Activated T-helper 17 cell treated with anti-CD3 and anti-CD28 coated beads, Interleukin-2, amount 50 U/mL, for 72 hours (primary cell): Measurements from ENCODE around the gene SH3PXD2B. TPM values are rescaled to one million over a fixed set of nuclear protein-coding genes. Genes with fewer than 3 reads are reported as not detected.

Experiments
- ATAC-seq: fragments of 150-1000 bp; cut with Tn5 transposase; replicated peaks from 2 replicates; pipeline ENCODE4 v1.10.0; 2021; ENCODE audit warnings: mild to moderate bottlenecking, moderate library complexity
- H3K27ac Mint-ChIP-seq: one replicate; pipeline ENCODE4 v1.8.0; 2022; ENCODE audit warnings: mixed read lengths
- H3K27me3 Mint-ChIP-seq: one replicate; pipeline ENCODE4 v1.8.0; 2022; ENCODE audit warnings: mixed read lengths
- H3K36me3 Mint-ChIP-seq: one replicate; pipeline ENCODE4 v1.8.0; 2022; ENCODE audit warnings: low read depth, mild to moderate bottlenecking, mixed read lengths
- H3K4me1 Mint-ChIP-seq: one replicate; pipeline ENCODE4 v1.8.0; 2022; ENCODE audit warnings: mixed read lengths
- H3K4me3 Mint-ChIP-seq: one replicate; pipeline ENCODE4 v1.8.0; 2022; ENCODE audit warnings: mild to moderate bottlenecking, mixed read lengths
- H3K9me3 Mint-ChIP-seq: one replicate; pipeline ENCODE4 v1.8.0; 2022; ENCODE audit warnings: mixed read lengths
- total RNA-seq, 2 donors: library from RNA; stranded (reverse); gene quantifications; one replicate each; pipeline ENCODE4 v1.2.3, GENCODE V29; 2022

SH3PXD2B gene
- total RNA-seq, 2 donors from 2014 or later, result 0.08 to 0.09 TPM

DNA sequence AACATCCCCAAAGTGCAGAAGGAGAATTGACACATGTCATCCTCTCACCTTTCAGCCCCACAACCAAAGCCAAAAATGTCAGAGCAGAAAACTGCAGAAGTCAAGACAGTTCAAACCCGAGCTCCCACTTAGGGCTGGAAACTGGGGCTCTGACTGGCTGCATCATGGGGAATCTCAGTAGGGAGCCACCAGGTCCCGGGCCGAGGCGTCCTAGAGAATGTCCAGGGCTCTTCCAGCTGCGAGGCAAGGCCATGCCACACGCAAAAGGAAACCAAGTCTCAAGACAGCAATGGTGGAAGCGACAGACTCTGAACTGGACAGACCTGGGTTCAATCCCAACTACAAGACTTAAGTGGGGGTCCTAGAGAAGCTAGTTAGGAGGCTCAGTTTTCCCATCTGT, 13.8 kb downstream of the SH3PXD2B start:
- peaks cover 13% of the 10 kb centered on the region for H3K27me3 Mint-ChIP-seq
- H3K36me3 Mint-ChIP-seq, result no peaks in the 10 kb centered on the region
- H3K9me3 Mint-ChIP-seq, result no peaks in the 10 kb centered on the region
- no peak overlapping the region for H3K4me3 Mint-ChIP-seq
- no peak for ATAC-seq
- peaks cover 6% of the 10 kb centered on the region for H3K4me1 Mint-ChIP-seq
- no peak overlapping the region for H3K27ac Mint-ChIP-seq

- Mint-ChIP-seq H3K9me3 (no peaks in the 10 kb centered on the region), H3K4me3 (no peak overlapping the region), H3K27me3 (peaks cover 11% of the 10 kb centered on the region), H3K27ac (no peak overlapping the region), H3K36me3 (no peaks in the 10 kb centered on the region), H3K4me1 (peaks cover 6% of the 10 kb centered on the region)
- no peak for ATAC-seq
These were observed 14.4 kb downstream of the SH3PXD2B start for GRCh38 chr5:172439785-172440477.

DNA sequence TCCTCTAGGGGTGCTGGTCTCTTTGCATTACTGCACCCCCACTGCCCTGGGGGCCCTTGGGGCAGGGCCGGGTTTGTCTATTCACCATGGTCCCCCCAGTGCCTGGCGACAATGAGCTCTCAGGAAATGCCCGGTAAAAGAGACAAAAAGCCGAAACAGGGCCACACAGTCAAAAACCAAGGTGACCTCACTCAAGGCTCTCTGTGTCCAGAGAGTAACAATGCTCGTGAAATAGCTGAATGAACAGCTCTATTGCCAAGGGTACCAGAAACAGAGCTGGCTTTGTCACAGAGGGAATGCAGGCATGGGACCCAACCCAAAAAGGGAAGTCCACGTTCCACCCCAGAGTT, 16.0 kb downstream of the SH3PXD2B start:
- H3K27ac Mint-ChIP-seq, result no peak overlapping the region
- H3K4me1 Mint-ChIP-seq, result peaks cover 2% of the 10 kb centered on the region
- H3K4me3 Mint-ChIP-seq, result no peak overlapping the region
- H3K27me3 Mint-ChIP-seq, result peaks cover 6% of the 10 kb centered on the region
- ATAC-seq, result no peak
- H3K36me3 Mint-ChIP-seq, result no peaks in the 10 kb centered on the region
- no peaks in the 10 kb centered on the region for H3K9me3 Mint-ChIP-seq

DNA sequence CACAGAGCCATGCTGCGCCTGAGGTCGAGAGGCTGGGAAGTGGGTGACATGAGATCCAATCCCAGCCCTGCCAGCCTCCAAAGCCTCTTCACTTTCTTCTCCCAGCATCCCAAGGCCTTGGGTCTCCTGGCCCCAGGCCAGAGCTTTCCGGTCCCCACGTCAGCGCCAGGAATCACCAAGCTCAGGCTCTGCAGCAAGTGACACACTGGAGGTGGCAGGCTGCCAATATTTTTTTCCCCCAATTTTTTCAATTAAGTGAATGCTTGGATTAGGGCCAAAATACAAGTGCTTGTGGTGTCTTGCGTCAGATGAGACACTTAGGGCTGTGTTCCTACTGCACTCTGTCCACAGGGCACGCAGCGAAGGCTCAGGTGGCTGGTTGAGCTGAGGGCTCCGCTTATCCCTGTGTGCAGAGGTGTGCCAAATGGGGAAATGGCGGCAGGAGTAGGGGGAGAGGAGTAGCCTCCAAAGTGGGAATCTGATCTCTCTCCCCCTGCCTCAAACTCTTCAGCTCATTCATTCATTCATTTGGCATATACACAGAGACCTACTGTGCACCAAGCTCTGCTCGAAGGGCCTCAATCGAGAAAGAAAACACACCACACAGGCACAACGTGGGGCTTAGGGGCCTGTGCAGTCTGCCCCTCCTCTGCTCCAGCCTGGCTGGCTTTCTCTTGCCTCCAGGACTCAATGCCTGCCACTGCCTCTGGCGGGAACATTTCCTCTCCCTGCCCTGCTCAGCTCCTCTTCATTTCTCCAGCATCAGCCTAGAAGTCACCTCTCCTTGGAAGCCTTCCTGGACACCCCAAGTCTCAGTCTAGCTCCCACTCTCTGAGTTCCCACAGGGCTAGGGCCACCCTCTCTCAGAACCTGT, 16.6 kb downstream of the SH3PXD2B start:
- Mint-ChIP-seq H3K27me3 (peaks cover 5% of the 10 kb centered on the region), H3K27ac (no peak overlapping the region), H3K4me1 (no peaks in the 10 kb centered on the region), H3K9me3 (no peaks in the 10 kb centered on the region), H3K36me3 (no peaks in the 10 kb centered on the region), H3K4me3 (no peak overlapping the region)
- no peak for ATAC-seq

DNA sequence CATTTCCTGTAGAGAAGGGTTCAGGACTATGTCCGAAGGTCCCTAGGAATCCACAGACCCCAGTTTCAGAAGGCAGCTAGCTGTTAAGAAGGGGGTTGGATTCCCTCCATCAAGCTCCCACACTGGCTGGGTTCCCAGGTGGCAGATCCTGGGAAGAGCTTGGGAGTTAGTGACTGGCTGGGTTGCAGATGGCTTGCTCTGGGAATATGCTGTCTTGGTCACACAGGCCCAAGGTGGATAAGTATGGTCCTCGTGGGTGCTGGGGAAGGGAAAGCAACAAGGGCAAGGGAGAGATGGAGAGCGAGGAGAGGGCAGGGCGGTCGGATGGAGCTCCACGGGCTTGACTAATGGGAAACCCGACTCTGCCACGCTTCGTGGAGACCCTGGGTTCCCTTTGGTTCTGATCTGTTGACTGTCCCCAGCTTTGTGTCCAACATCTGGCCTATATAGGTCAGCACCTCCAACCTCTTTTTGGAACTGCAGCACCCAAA, 17.4 kb downstream of the SH3PXD2B start:
- Mint-ChIP-seq H3K4me1 (no peaks in the 10 kb centered on the region), H3K9me3 (no peaks in the 10 kb centered on the region), H3K4me3 (no peak overlapping the region), H3K36me3 (no peaks in the 10 kb centered on the region), H3K27ac (no peak overlapping the region), H3K27me3 (peaks cover 7% of the 10 kb centered on the region)
- ATAC-seq, result no peak

- H3K27me3 Mint-ChIP-seq, result peaks cover 7% of the 10 kb centered on the region
- H3K36me3 Mint-ChIP-seq, result no peaks in the 10 kb centered on the region
- no peak for ATAC-seq
- H3K27ac Mint-ChIP-seq, result no peak overlapping the region
- H3K4me3 Mint-ChIP-seq, result no peak overlapping the region
- no peaks in the 10 kb centered on the region for H3K9me3 Mint-ChIP-seq
- no peaks in the 10 kb centered on the region for H3K4me1 Mint-ChIP-seq
These were observed 18.0 kb downstream of the SH3PXD2B start for GRCh38 chr5:172436078-172436878.

DNA sequence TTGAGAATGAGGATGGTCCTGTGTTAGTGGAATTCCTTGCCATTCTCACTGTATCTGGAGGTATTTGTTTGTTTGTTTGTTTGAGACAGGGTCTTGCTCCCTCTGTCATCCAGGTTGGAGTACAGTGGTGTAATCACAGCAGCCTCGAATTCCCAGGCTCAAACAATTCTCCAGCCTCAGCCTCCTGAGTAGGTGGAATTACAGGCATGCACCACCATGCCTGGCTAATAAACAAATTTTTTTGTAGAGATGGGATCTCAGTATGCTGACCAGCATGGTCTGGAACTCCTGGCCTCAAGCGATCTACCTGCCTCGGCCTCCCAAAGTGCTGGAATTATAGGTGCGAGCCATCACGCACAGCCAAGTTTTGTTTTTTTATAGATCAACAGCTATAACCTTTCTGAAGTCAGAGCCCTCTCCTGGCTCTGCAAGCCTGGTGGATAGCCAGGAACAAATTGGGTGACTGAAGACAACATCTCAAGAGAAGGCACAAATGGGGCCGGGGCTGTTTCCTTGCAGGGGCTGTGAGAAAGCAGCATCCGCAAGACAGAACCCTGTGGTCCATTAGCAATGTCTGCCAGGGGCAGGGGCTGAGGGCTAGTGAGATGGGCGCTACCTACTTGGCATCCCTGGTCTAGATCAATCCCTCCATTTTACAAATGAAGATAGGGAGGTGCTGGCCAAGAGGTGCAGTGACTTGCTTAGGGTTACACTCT, 18.8 kb downstream of the SH3PXD2B start:
- Mint-ChIP-seq H3K4me3 (no peak overlapping the region), H3K4me1 (no peaks in the 10 kb centered on the region), H3K27me3 (peaks cover 7% of the 10 kb centered on the region), H3K36me3 (no peaks in the 10 kb centered on the region), H3K27ac (no peak overlapping the region), H3K9me3 (no peaks in the 10 kb centered on the region)
- ATAC-seq, result no peak

- Mint-ChIP-seq H3K9me3 (no peaks in the 10 kb centered on the region), H3K27ac (no peak overlapping the region), H3K4me1 (no peaks in the 10 kb centered on the region), H3K27me3 (peaks cover 7% of the 10 kb centered on the region), H3K36me3 (no peaks in the 10 kb centered on the region), H3K4me3 (no peak overlapping the region)
- no peak for ATAC-seq
These were observed 20.1 kb downstream of the SH3PXD2B start for GRCh38 chr5:172434251-172434650.

- Mint-ChIP-seq H3K4me1 (no peaks in the 10 kb centered on the region), H3K4me3 (no peak overlapping the region), H3K27me3 (peaks cover 7% of the 10 kb centered on the region), H3K27ac (no peak overlapping the region), H3K36me3 (no peaks in the 10 kb centered on the region), H3K9me3 (no peaks in the 10 kb centered on the region)
- no peak for ATAC-seq
These were observed 20.8 kb downstream of the SH3PXD2B start for GRCh38 chr5:172433513-172433912.

GRCh38 chr5:172433071-172433470, 21.3 kb downstream of the SH3PXD2B start:
- Mint-ChIP-seq H3K4me1 (no peaks in the 10 kb centered on the region), H3K27me3 (peaks cover 7% of the 10 kb centered on the region), H3K4me3 (no peak overlapping the region), H3K9me3 (no peaks in the 10 kb centered on the region), H3K36me3 (no peaks in the 10 kb centered on the region), H3K27ac (no peak overlapping the region)
- ATAC-seq, result no peak

DNA sequence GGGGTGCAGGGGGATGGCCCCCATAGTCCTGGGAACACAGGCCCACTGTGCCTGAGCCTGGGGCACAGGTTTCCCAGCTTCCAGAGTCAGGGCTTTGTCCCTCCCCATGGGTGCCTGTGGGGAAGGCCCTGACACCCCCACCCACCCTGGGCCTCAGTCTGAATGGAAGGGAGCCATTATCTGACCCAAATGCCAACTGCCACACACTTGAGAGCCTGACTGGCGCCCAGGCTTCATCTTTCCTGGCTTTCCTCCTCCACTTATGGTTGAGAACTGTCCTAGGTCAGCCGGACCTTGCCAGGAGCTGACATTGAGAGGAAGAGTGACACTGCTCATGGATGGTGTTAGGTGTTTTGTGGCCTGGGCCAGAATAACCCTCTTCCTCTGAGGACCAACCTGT, 24.0 kb downstream of the SH3PXD2B start:
- ATAC-seq, result no peak
- Mint-ChIP-seq H3K36me3 (no peaks in the 10 kb centered on the region), H3K9me3 (no peaks in the 10 kb centered on the region), H3K4me1 (no peaks in the 10 kb centered on the region), H3K4me3 (no peak overlapping the region), H3K27ac (no peak overlapping the region), H3K27me3 (peaks cover 17% of the 10 kb centered on the region)

- H3K4me1 Mint-ChIP-seq, result no peaks in the 10 kb centered on the region
- H3K36me3 Mint-ChIP-seq, result no peaks in the 10 kb centered on the region
- no peak for ATAC-seq
- no peak overlapping the region for H3K4me3 Mint-ChIP-seq
- H3K27ac Mint-ChIP-seq, result no peak overlapping the region
- H3K9me3 Mint-ChIP-seq, result no peaks in the 10 kb centered on the region
- H3K27me3 Mint-ChIP-seq, result peaks cover 20% of the 10 kb centered on the region
These were observed 25.0 kb downstream of the SH3PXD2B start for GRCh38 chr5:172429201-172429940.

DNA sequence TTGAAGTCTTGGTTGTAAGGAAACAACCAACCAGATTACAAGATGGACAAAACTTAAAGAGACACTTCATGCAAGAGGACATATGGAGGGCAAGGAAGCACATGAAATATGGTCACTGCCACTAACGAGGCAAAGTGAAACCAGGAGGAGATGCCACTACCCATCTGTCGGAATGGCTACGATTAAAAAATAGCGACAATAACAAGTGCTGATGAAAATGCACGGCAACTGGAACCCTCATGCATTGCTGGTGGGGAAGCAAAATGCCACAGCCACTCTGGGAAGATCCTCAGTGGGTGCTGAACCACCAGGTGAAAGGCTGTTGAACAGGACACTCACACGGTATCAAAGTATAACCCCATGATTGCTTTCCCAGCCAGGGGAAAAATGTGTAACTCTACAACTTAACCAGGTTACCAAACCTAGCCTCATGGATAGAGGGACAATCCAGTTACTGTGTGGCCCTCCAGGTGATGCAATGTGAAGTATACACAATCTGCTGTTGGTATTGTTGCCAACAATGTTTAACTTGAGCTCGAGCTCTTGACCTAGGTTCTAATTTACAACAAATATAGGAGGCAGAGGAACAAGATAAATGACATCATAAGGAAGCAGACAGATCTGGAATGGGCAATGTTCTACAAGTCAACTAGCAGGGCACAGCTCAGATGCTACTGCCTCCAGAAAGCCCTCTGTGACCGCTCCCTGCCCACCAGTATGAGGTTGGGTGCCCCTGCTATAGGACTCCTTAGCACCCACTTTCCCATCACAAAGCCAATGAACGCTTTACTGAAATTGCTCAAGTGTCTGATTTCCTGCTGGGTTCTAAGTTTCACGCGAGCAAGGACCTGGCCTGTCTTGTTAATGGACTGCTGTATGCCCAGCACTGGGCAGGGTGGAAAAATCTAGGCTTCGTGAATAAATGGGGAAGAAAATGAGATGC, 25.8 kb downstream of the SH3PXD2B start:
- H3K9me3 Mint-ChIP-seq, result no peaks in the 10 kb centered on the region
- no peak for ATAC-seq
- no peaks in the 10 kb centered on the region for H3K4me1 Mint-ChIP-seq
- no peak overlapping the region for H3K27ac Mint-ChIP-seq
- peaks cover 20% of the 10 kb centered on the region for H3K27me3 Mint-ChIP-seq
- no peak overlapping the region for H3K4me3 Mint-ChIP-seq
- H3K36me3 Mint-ChIP-seq, result no peaks in the 10 kb centered on the region
